ENCODE results near the gene ELOVL4.

The ELOVL4 gene

GRCh38 chr6:79911992-79912391 is 35.4 kb downstream of the ELOVL4 start:
- DNase-seq = no peak

GRCh38 chr6:79909517-79909916 is 37.8 kb downstream of the ELOVL4 start:
- no peak for DNase-seq

GRCh38 chr6:79902046-79902445 is 45.3 kb downstream of the ELOVL4 start:
- DNase-seq = no peak

GRCh38 chr6:79898076-79898475 is 49.3 kb downstream of the ELOVL4 start:
- DNase-seq = no peak

GRCh38 chr6:79896075-79896449 is 51.3 kb downstream of the ELOVL4 start:
- no peak for DNase-seq

GRCh38 chr6:79895382-79896074 is 51.8 kb downstream of the ELOVL4 start:
- no peak for DNase-seq

- no peak for DNase-seq
Measured at GRCh38 chr6:79894939-79895338, 52.4 kb downstream of the ELOVL4 start.

GRCh38 chr6:79888587-79888986 is 58.8 kb downstream of the ELOVL4 start:
- DNase-seq = no peak

- no peak for DNase-seq
Measured at GRCh38 chr6:79878142-79878748, 69.1 kb downstream of the ELOVL4 start.

- DNase-seq = no peak
Measured at GRCh38 chr6:79874531-79875134, 72.7 kb downstream of the ELOVL4 start.

GRCh38 chr6:79872986-79873385 is 74.4 kb downstream of the ELOVL4 start:
- DNase-seq = no peak

- DNase-seq = no peak
Measured at GRCh38 chr6:79872303-79872702, 75.0 kb downstream of the ELOVL4 start.

- DNase-seq = peak; percentile 79
Measured at GRCh38 chr6:79869600-79870084, 77.7 kb downstream of the ELOVL4 start.

- DNase-seq = no peak
Measured at GRCh38 chr6:79869184-79869583, 78.2 kb downstream of the ELOVL4 start.

- peak; percentile 77 for DNase-seq
Measured at GRCh38 chr6:79868098-79868722, 79.1 kb downstream of the ELOVL4 start.

All from NCI-H2171 (cell line).